Smooth muscle cell of the brain vasculature (primary cell): Measurements from ENCODE around the gene CCDC40.

Source experiments
- DNase-seq: peaks from one replicate; pipeline ENCODE4 v3.0.0-alpha.2; 2012; ENCODE audit warnings: low read depth, low spot score

Gene CCDC40

DNA sequence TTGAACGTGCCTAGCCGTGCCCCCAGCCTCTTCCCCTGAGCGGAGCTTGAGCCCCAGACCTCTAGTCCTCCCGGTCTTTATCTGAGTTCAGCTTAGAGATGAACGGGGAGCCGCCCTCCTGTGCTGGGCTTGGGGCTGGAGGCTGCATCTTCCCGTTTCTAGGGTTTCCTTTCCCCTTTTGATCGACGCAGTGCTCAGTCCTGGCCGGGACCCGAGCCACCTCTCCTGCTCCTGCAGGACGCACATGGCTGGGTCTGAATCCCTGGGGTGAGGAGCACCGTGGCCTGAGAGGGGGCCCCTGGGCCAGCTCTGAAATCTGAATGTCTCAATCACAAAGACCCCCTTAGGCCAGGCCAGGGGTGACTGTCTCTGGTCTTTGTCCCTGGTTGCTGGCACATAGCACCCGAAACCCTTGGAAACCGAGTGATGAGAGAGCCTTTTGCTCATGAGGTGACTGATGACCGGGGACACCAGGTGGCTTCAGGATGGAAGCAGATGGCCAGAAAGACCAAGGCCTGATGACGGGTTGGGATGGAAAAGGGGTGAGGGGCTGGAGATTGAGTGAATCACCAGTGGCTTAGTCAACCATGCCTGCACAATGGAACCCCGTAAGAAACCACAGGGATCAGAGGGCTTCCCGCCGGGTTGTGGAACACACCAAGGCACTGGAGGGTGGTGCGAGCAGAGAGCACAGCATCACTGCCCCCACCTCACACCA is 65.7 kb downstream of the CCDC40 start:
- no peak for DNase-seq

DNA sequence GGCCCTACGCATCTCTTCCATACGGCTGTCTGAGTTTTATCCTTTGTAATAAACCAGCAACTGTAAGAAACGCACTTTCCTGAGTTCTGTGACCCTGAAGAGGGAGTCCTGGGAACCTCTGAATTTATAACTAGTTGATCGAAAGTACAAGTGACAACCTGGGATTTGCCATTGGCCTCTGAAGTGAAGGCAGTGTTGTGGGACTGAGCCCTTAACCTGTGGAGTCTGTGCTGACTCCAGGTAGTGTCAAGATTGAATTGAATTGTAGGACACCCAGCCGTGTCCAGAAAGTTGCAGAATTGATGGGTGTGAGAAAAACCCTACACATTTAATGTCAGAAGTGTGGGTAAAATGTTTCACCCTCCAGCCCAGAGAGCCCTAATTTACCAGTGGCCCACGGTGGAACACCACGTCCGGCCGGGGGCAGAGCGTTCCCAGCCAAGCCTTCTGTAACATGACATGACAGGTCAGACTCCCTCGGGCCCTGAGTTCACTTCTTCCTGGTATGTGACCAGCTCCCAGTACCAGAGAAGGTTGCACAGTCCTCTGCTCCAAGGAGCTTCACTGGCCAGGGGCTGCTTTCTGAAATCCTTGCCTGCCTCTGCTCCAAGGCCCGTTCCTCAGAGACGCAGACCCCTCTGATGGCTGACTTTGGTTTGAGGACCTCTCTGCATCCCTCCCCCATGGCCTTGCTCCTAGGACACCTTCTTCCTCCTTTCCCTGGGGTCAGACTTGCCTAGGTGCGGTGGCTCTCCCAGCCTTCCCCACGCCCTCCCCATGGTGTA is 66.4 kb downstream of the CCDC40 start:
- no peak for DNase-seq

DNA sequence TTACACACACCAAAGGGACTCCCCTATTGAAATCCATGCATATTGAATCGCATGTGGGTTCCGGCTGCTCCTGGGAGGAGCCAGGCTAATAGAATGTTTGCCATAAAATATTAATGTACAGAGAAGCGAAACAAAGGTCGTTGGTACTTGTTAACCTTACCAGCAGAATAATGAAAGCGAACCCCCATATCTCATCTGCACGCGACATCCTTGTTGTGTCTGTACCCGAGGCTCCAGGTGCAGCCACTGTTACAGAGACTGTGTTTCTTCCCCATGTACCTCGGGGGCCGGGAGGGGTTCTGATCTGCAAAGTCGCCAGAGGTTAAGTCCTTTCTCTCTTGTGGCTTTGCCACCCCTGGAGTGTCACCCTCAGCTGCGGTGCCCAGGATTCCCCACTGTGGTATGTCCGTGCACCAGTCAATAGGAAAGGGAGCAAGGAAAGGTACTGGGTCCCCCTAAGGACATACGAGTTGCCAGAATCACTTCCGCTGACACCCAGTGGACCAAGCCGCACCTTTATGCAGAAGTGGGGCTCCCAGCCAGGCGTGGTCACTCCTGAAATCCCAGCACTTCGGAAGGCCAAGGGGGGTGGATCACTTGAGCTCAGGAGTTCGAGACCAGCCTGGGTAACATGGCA is 67.1 kb downstream of the CCDC40 start:
- DNase-seq, result no peak

DNA sequence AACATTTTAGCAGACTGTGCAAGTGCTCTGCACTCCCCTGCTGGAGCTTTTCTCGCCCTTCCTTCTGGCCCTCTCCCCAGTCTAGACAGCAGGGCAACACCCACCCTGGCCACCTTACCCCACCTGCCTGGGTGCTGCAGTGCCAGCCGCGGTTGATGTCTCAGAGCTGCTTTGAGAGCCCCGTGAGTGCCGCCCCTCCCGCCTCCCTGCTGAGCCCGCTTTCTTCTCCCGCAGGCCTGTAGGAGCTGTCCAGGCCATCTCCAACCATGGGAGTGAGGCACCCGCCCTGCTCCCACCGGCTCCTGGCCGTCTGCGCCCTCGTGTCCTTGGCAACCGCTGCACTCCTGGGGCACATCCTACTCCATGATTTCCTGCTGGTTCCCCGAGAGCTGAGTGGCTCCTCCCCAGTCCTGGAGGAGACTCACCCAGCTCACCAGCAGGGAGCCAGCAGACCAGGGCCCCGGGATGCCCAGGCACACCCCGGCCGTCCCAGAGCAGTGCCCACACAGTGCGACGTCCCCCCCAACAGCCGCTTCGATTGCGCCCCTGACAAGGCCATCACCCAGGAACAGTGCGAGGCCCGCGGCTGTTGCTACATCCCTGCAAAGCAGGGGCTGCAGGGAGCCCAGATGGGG is 68.0 kb downstream of the CCDC40 start:
- no peak for DNase-seq

DNA sequence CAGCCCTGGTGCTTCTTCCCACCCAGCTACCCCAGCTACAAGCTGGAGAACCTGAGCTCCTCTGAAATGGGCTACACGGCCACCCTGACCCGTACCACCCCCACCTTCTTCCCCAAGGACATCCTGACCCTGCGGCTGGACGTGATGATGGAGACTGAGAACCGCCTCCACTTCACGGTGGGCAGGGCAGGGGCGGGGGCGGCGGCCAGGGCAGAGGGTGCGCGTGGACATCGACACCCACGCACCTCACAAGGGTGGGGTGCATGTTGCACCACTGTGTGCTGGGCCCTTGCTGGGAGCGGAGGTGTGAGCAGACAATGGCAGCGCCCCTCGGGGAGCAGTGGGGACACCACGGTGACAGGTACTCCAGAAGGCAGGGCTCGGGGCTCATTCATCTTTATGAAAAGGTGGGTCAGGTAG is 68.5 kb downstream of the CCDC40 start:
- no peak for DNase-seq

DNA sequence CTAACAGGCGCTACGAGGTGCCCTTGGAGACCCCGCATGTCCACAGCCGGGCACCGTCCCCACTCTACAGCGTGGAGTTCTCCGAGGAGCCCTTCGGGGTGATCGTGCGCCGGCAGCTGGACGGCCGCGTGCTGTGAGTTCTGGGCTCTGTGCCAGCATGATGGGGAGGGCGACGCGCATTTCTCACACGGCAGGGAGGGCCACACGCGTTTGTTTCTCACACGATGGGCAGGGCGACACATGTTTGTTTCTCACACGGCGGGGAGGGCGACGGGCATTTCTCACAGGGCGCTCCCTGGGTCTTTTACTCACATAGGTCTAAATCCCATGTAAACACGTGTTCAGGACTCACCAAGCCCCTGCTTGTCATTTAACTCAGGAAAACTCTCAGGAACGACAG is 69.3 kb downstream of the CCDC40 start:
- DNase-seq, result peak; percentile 70

DNA sequence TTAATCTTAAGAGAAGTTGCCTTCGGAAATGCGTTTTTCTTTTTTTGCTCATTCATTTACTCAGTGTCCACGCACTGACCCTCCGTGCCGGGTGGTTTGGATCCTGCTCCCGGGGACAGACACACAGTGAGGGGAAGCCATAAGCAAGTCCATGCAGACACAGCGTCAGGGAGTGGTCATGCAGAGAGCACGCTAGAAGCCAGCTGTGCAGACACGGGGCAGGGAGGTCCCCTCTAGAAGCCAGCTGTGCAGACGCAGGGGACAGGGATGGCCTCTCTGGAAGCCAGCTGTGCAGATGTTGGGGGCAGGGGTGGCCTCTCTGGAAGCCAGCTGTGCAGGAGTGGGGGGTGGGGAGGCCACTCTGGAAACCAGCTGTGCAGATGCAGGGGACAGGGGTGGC is 69.7 kb downstream of the CCDC40 start:
- DNase-seq, result no peak

DNA sequence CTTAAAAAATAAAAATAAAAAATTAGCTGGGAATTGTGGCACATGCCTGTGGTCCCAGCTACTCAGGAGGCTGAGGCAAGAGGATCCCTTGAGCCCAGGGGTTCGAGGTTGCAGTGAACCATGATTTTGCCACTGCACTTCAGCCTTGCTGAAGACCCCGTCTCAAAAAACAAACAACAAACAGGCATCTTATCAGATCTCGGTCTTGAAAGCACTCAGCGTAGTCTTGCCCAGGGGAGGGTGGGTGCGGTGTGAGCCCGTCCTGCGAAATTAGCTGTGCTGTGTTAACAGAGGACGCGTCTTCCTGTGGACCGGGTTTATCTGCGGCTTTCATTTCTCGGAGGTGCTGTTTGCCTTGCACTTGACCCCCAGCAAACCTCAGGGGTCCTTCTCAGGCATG is 70.3 kb downstream of the CCDC40 start:
- no peak for DNase-seq

DNA sequence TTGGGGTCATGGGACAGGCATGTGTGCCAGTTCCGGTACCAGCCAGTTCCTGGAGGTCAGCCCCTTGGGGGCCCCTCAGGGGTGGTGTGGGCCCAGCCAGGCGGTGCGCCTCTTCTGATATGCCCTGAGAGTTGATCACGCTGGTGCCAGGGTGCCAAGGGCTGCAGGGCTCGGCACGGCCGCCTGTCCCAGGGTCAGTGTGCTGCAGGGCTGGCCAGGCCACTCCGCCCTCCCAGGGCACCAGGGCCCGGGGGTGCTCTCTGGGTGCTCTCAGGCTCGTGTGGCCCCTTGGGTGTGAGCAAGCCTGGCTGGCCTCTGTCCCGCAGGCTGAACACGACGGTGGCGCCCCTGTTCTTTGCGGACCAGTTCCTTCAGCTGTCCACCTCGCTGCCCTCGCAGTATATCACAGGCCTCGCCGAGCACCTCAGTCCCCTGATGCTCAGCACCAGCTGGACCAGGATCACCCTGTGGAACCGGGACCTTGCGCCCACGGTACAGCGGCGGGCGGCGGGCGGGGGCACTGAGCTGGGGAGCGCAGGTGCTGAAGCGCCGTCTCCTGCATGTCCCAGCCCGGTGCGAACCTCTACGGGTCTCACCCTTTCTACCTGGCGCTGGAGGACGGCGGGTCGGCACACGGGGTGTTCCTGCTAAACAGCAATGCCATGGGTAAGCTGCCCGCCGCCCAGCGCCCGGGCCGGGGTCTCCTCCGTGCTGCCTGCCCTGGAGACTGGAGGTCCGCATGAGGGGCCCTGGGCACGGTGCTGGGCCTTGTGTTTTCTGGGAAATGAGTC is 71.0 kb downstream of the CCDC40 start:
- no peak for DNase-seq

DNA sequence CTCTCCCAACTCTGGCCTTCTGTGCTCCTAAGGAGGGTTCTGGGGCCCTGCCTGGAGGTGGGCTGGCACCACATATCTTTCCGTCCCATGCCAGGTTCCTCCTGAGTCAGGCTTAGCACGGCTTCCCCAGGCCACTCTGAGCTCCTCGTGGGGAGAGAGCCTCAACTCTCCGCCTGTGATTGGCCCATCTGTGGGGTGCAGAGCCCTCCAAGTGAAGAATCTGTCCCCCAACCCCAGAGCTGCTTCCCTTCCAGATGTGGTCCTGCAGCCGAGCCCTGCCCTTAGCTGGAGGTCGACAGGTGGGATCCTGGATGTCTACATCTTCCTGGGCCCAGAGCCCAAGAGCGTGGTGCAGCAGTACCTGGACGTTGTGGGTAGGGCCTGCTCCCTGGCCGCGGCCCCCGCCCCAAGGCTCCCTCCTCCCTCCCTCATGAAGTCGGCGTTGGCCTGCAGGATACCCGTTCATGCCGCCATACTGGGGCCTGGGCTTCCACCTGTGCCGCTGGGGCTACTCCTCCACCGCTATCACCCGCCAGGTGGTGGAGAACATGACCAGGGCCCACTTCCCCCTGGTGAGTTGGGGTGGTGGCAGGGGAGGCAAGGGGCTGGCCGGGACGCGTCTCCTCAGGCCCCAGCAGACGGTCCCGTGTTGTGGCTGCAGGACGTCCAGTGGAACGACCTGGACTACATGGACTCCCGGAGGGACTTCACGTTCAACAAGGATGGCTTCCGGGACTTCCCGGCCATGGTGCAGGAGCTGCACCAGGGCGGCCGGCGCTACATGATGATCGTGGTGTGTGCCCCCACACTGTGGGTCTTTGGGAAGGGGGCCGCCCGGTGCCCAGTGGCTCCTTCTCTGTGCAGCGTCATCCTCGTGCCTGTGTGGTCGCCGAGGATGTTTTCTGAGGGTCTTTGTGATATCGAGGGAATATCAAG is 71.9 kb downstream of the CCDC40 start:
- DNase-seq, result no peak

DNA sequence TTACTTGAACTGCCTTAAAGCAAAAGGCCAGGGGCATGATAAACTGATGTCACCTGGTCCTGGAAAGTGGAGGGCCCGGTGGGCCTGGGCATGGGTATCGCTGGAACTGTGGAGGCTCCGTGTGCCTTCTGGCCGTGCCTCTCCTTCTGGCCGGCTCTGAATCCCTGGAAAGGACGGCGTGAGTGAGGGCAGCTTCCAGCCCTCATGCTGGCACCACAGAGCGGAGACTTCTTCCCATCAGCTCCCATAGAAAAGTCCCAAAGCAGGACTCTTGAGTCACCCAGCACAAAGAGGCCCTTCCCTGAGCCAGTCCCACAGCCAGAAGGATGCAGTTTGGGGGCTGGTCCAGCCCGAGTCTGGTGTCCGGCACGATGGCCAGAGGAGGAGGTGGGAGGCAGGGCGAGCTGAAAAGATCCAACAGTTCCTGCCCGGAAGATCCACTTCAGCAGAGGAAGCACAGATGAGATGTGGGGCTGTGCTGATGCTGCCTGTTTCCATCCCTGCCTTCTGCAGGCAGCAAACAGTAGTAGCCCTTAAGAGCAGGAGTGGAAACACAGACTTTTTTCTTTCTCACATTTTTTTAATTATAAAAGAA is 72.7 kb downstream of the CCDC40 start:
- no peak for DNase-seq

DNA sequence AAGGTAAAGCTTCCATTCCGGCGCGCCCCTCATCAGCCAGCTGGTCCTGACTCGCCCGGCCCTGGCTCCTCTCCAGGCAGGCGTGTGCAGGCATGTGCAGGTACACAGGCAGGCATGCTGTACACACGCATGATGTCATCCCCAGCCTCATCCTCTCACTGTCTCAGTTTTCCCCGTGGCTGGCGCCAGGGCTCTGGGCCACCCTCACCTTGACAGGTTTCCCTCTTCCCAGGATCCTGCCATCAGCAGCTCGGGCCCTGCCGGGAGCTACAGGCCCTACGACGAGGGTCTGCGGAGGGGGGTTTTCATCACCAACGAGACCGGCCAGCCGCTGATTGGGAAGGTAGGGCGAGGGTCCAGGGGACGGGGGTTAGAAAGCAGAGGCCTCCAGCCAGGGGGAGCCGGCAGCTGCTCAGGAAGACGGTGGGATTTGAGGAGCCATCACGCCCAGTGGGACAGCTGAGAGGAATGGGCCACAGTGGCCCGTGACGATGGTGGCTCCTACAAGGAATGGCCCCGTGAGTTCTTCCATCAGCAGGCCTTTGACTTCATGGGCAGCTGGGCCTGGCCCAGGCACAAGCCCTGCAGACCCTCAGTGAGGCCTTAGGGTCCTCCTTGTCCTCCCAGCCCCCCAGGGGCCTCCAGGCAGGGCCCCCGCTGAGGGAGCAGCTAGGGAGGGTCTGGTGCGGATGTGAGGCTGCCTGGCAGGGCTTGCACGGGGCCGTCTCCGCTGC is 73.4 kb downstream of the CCDC40 start:
- DNase-seq, result no peak

DNA sequence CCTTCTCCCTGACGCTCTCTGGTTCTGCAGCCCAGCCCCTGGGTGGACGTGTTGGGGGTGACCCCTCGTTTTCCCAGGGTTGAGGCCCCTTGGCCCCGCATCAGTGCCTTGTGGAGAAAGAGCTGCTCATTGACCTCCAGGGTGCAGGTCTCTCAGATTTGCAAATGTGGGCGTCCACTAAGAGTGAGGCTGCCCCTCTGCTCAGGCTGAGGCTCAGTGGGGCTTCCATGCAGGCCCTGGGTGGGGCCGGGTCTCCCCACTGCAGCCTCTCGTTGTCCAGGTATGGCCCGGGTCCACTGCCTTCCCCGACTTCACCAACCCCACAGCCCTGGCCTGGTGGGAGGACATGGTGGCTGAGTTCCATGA is 74.0 kb downstream of the CCDC40 start:
- no peak for DNase-seq

DNA sequence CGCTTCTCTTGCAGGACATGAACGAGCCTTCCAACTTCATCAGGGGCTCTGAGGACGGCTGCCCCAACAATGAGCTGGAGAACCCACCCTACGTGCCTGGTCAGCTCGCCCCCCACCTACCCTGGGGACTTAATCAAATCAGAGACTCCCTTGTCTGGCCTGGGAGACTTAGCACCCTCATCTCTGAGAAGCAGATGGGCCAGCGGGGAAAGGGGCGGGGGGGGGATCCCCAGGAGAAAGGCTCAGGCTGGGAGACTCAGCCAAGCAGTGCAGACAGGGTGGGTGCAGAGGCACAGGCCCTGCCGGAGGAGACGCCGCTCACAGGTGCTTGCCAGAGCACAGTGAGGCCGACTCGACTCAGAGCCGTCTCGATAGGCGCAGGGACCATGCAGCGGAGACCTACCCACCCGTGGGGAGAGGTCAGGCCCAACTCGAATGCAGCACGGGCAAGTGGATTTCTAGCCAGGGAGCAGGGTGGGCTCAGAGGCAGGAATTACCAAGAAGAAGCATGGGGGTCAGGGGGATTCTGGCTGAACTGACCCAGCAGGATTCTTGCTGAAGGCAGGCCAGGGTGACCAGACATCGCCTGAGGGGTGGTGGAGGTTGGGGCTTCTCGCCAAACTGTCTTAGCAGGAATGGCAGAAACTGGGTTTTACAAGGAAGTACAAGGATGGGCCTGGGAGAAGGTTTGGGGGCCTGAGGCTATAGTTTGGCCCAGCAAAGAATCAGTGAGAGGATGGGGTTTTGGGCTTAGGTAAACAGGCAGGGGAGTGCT is 74.7 kb downstream of the CCDC40 start:
- no peak for DNase-seq

DNA sequence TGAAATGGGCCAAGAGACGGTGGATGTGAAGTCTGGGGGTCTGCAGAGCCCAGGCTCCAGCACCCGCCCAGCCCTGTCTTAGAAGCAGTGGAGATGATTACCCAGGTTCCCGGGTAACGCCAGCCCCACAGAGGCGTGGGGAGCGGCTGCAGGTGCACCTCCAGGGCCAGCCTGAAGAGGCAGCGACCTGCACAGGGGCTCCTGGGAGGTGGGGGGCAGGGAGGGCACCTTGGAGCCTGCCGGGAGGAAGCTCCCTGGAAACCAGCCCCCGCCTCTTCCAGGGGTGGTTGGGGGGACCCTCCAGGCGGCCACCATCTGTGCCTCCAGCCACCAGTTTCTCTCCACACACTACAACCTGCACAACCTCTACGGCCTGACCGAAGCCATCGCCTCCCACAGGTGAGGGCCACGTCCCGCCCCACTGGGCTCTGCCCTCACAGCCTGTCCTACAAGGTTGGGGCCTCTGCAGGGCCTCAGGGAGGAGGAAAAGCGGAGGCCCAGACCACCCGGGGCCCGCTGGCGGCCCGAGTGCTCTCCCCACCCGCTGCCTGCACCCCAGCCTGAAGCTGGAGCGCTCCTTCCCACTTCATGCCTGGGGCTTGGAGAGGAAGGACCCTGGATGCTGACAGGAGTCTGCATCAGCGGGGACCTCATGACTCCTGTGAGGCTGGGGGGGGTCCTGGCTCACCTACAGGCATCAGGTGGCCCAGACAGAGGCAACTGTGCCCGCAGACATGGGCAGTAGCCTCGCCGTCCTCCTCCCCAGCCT is 75.4 kb downstream of the CCDC40 start:
- no peak for DNase-seq

DNA sequence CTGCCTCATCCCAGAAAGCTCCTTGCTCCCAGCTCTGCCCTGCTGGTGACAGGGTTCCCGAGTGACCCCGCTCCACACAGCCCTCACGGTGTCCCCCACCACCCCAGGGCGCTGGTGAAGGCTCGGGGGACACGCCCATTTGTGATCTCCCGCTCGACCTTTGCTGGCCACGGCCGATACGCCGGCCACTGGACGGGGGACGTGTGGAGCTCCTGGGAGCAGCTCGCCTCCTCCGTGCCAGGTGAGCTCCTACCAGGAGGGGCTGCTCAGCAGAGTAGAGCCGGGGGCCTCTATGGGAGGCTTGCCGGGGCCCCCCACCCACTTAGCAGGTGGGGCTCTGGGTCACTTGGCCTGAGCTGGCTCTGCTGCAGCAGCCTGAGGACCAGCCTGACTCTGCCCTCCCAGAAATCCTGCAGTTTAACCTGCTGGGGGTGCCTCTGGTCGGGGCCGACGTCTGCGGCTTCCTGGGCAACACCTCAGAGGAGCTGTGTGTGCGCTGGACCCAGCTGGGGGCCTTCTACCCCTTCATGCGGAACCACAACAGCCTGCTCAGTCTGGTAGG is 76.1 kb downstream of the CCDC40 start:
- DNase-seq, result no peak

DNA sequence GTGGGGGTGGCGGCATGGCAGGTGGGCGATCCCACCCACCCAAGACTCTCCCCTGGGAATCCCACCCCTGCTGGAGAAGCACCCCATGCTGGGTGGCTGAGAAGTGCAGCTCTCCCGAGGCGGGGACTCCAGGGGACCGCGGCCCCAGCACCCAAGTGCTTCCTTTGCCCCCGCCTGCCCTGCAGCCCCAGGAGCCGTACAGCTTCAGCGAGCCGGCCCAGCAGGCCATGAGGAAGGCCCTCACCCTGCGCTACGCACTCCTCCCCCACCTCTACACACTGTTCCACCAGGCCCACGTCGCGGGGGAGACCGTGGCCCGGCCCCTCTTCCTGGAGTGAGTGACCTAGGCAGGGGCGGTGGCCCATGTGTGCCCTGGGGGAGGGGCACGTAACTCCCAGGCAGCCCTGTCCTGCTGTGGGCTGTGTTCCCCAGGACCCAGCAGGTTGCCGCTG is 76.6 kb downstream of the CCDC40 start:
- no peak for DNase-seq
